ENCODE results near the gene IL5.

DNA sequence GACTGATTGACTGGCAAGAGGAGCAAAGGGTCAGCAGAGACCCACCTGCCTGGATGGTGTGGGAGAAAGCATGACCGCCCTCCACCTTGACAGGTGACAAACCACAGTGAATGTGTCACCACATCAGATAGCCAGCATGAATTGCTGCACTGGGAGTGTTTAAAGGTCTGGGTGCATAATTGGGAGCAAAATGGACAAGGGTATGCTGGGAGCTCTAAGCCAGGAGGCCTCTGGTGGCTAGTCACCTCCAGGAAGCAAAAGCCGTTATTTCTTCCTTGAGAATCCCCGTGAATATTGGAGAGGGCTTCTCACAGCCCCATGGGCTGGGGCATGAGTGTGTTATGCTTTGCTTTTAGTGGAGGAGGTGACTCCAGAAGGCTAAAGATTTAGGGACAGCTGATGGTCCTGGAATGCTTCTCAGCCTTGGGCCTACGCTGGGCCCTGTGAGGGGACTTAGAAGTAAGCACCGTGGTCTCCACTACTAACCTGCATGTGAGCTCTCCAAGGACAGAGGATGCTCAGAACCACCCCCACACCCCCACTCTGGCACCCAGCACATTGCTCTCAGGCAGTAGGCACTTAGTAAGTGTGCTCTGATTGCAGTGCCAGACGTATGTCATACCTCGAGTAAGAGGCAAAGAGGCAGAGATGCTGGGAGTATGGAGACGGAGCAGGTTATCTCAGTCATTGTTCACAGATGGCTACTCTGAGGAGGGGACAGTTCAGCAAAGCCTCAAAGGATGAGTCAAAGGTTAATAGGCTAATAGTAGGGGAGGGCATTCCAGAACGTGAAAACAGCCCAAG, 43.7 kb downstream of the IL5 start:
- TF ChIP-seq, protein P1, sequence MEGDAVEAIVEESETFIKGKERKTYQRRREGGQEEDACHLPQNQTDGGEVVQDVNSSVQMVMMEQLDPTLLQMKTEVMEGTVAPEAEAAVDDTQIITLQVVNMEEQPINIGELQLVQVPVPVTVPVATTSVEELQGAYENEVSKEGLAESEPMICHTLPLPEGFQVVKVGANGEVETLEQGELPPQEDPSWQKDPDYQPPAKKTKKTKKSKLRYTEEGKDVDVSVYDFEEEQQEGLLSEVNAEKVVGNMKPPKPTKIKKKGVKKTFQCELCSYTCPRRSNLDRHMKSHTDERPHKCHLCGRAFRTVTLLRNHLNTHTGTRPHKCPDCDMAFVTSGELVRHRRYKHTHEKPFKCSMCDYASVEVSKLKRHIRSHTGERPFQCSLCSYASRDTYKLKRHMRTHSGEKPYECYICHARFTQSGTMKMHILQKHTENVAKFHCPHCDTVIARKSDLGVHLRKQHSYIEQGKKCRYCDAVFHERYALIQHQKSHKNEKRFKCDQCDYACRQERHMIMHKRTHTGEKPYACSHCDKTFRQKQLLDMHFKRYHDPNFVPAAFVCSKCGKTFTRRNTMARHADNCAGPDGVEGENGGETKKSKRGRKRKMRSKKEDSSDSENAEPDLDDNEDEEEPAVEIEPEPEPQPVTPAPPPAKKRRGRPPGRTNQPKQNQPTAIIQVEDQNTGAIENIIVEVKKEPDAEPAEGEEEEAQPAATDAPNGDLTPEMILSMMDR (conservative IDR thresholded peaks at IDR 0.05; ENCODE audit: low read depth, low read length) = no peak
- no peak for TF ChIP-seq EZH2phosphoT487 (IDR thresholded peaks at IDR 0.05; ENCODE audit: borderline replicate concordance, low read length)
